ENCODE data around the gene ITK. TPM values are rescaled to one million over a fixed set of nuclear protein-coding genes. Genes with fewer than 3 reads are reported as not detected.

ITK gene
- total and polyA plus RNA-seq, 2 experiments from 2014 or later: 0.08 TPM; not detected in 1

DNA sequence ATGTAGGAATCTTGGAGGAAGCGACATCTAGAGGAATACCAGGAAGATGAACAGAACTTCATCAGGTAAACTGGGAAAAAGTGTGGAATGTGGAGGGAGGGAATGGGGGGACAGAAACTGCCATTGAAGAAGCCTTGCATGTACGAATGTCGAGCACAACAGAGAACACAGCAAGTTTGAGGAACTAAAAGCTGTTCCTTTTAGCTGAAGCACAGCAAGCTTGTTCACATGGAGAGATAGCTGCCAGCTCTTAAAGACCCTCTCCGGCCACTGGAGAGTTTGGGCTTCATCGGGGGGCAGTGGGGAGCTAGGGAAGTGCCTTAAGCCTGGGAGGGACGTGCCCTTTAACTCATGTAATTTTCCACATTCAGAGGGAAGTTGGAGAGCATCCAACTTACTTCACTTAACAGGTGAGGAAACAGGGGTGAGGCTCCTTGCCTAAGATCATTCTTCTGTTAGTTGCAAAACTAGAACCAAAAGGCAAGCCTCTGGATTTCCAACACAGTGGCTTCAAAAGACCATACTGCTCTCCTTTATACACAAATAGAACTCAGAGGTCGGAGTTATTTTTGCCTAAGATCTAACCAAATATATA, 83.0 kb downstream of the ITK start:
- no peak overlapping the region for H2AFZ ChIP-seq
- no peaks in the 10 kb centered on the region; the same call in 1 of the 2 replicates for H3K36me3 ChIP-seq (ENCODE audit: insufficient read depth)
- no peaks in the 10 kb centered on the region for H3F3A ChIP-seq (replicated peaks; ENCODE audit: low read depth)
- no peaks in the 10 kb centered on the region for H3K9me3 Mint-ChIP-seq
- H4K20me1 ChIP-seq (replicated peaks; ENCODE audit: insufficient read depth): no peaks in the 10 kb centered on the region; the same call in 1 of the 2 replicates
- no peak overlapping the region for H3K4me3 ChIP-seq
- H3K4me2 ChIP-seq: 0 out of 2 replicates have a peak overlapping the region, but pooled peaks have one; percentile 7
- peaks cover 13% of the 10 kb centered on the region for H3K27me3 Mint-ChIP-seq (ENCODE audit: insufficient read depth, low read depth, poor library complexity)
- peaks cover 18% of the 10 kb centered on the region for H3K79me2 ChIP-seq (replicated peaks; ENCODE audit: insufficient read depth)
- TF ChIP-seq ZNF114 (CRISPR knock-in tag; IDR thresholded peaks at IDR 0.05): no peak
- peak in 1 of 2 experiments; percentile 31; a peak in 2 of 4 replicates for TF ChIP-seq CTCF (conservative IDR thresholded peaks at IDR 0.05; ENCODE audit: low read depth in 2 of 2)
- peaks cover 29% of the 10 kb centered on the region for H3K4me1 Mint-ChIP-seq
- ATAC-seq (no peak), DNase-seq (ENCODE audit: low spot score) (peak; percentile 20)
- H3K36me3 Mint-ChIP-seq (ENCODE audit: low read depth): no peaks in the 10 kb centered on the region
- H3K27ac Mint-ChIP-seq: no peak overlapping the region
- no peaks in the 10 kb centered on the region for H3K9me2 ChIP-seq (ENCODE audit: insufficient read depth)
- H3K4me3 Mint-ChIP-seq: no peak overlapping the region; the same call in 2 of the 3 replicates
- H3K27me3 ChIP-seq (ENCODE audit: insufficient read depth): no peaks in the 10 kb centered on the region
- no peak overlapping the region for H3K27ac ChIP-seq (ENCODE audit: low read depth)
- peaks cover 21% of the 10 kb centered on the region for H3K4me1 ChIP-seq (ENCODE audit: insufficient read depth)

- ATAC-seq: peak; percentile 87
- H3K27me3 ChIP-seq (ENCODE audit: insufficient read depth): no peaks in the 10 kb centered on the region
Observed at GRCh38 chr5:157265714-157266285, 85.2 kb downstream of the ITK start, which contains the start of gene CYFIP2. Gene CYFIP2, plus strand, starts transcription at chr5:157266123. Its CDS starts 19,239 bp downstream, at chr5:157285362.

More at GRCh38 chr5:157265714-157266285, 85.2 kb downstream of the ITK start, which contains the start of gene CYFIP2:
- TF ChIP-seq POLR2AphosphoS5 (IDR thresholded peaks at IDR 0.05; ENCODE audit: low read depth) (peak; percentile 75), ZNF114 (CRISPR knock-in tag; IDR thresholded peaks at IDR 0.05) (no peak)
- TF ChIP-seq, protein P1, sequence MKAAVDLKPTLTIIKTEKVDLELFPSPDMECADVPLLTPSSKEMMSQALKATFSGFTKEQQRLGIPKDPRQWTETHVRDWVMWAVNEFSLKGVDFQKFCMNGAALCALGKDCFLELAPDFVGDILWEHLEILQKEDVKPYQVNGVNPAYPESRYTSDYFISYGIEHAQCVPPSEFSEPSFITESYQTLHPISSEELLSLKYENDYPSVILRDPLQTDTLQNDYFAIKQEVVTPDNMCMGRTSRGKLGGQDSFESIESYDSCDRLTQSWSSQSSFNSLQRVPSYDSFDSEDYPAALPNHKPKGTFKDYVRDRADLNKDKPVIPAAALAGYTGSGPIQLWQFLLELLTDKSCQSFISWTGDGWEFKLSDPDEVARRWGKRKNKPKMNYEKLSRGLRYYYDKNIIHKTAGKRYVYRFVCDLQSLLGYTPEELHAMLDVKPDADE (IDR thresholded peaks at IDR 0.05): peak; percentile 69; the same call in 1 of the 2 replicates
- peaks cover 39% of the 10 kb centered on the region for H3K79me2 ChIP-seq (replicated peaks; ENCODE audit: insufficient read depth)
- Mint-ChIP-seq H3K27me3 (ENCODE audit: insufficient read depth, low read depth, poor library complexity) (peaks cover 13% of the 10 kb centered on the region), H3K4me3 (peak within 1 kb of the TSS; percentile 91), H3K9me3 (no peaks in the 10 kb centered on the region), H3K4me1 (peaks cover 44% of the 10 kb centered on the region), H3K36me3 (ENCODE audit: low read depth) (no peaks in the 10 kb centered on the region), H3K27ac (peak within 1 kb of the TSS; percentile 87)
- H4K20me1 ChIP-seq (replicated peaks; ENCODE audit: insufficient read depth): no peaks in the 10 kb centered on the region; the same call in 1 of the 2 replicates
- no peaks in the 10 kb centered on the region for H3K9me2 ChIP-seq (ENCODE audit: insufficient read depth)
- H3K4me1 ChIP-seq (ENCODE audit: insufficient read depth): peaks cover 33% of the 10 kb centered on the region
- H3K4me2 ChIP-seq: peak within 1 kb of the TSS; percentile 94
- peak within 1 kb of the TSS; percentile 50; the same call in 1 of the 2 replicates for H3K27ac ChIP-seq (ENCODE audit: low read depth)
- peak; percentile 88 for DNase-seq (ENCODE audit: low spot score)
- H3K4me3 ChIP-seq: peak within 1 kb of the TSS; percentile 78
- no peaks in the 10 kb centered on the region; the same call in 1 of the 2 replicates for H3K36me3 ChIP-seq (ENCODE audit: insufficient read depth)
- peak within 1 kb of the TSS; percentile 99 for H2AFZ ChIP-seq
- H3F3A ChIP-seq (replicated peaks; ENCODE audit: low read depth): no peaks in the 10 kb centered on the region
